GM21423 (cell line): Measurements from ENCODE around the gene FOXM1.
A peak's percentile ranks its signal among the peaks of the same experiment; 100 is the strongest.
"Not testable (repeated sequence)": the region's sequence is repeated elsewhere in the genome, so short reads cannot be mapped to it uniquely, and the experiment has no call there.

ENCODE experiments used
- ATAC-seq: cut with Tn5 transposase; IDR thresholded peaks from one replicate; pipeline ENCODE4 v1.9.1; 2021; ENCODE audit warnings: mild to moderate bottlenecking, moderate library complexity; ENCODE audit not compliant: unreplicated experiment

Gene FOXM1

GRCh38 chr12:2884810-2885209, 7.8 kb upstream of the FOXM1 start:
- ATAC-seq, result no peak

DNA sequence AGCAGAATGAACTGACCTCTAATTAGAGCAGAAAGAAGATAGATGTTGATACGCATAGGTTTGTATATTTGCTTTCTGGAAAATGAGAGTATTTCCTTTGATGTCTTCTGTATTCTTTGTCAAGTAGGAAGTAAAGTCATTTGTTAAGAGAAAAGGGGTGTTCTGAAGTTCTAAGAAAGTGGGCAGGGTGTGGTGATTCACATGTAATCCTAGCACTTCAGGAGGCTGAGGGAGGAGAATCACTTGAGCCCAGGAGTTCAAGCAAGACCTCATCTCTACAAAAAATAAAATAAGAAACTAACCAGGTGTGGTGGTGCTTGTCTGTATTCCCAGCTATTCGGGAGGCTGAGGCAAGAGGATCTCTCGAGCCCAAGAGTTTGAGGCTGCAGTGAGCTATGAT, 2.9 kb upstream of the FOXM1 start:
- ATAC-seq, result no peak

GRCh38 chr12:2877953-2878732, 1.2 kb upstream of the FOXM1 start:
- ATAC-seq, result no peak

DNA sequence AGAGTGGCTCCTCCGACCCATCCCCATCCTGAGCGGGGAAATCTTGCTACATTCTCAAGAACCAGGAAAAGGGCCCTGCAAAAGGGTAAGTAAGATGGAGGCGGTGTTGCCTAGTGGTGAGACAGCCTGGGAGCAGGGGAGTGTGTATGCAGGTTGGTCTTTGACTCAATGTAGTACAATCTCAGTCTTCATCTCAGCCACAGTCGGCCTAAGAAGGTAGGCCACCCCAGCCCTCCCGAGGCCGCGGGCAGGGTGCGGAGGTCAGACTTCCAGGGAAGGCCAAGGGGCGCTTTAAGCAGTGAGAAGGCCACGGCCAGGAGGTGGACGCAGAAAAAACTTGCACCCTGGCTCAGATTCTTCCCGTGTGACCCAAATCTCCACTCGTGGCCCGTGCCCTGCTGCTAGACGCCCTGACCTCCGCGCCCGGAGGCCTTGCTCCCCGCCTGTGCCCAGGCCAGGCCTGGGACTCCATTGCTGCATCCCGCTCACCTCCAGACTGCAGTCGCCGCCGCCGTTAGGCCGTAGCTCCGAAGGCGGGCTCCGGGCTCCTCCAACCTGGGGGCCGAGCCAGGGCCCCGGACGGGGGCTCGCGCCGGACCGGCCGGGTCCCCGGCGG, 435 bp downstream of the FOXM1 start:
- peak; percentile 32 for ATAC-seq

DNA sequence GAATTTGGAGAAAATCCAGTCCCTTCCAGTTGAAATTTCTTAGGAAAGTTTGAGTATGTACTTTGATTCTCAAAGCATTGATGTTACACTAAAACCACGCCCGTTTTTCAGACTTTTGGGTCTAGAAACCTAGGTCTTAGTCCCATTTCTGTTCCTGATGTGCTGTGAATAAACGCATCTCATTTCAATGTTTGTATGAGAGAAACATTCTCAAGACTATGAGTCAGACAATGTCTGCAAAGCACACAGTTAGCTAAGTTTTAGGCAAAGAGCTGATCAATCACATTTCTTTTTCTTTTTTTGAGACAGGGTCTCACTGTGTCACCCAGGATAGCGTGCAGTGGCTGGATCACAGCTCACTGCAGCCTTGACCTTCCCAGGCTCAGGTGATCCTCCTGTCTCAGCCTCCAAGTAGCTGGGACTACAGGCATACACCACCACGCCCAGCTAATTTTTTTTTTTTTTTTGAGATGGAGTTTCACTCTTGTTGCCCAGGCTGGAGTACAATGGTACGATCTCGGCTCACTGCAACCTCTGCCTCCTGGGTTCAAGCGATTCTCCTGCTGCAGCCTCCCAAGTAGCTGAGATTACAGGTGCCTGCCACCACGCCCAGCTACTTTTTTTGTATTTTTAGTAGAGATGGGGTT, 7.9 kb downstream of the FOXM1 start:
- ATAC-seq, result not testable (repeated sequence)

DNA sequence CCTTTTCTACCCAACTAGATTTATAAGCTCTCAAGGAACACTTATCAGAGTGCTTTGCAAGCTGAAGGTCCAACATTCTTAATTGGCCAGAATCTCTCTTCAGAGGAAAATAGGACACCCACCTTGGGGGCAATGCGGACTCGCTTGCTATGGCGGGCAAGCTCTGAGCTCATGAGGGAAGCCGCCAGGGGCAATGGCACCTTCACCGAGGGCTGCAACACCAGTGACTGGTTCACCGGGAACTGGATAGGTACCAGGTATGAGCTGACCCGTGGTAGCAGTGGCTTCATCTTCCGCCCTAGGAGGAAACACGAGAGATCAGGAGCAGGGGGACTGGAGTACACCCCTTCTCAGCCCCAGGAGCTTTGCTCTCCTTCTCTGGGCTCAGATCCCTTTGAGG, 12.8 kb downstream of the FOXM1 start:
- ATAC-seq, result no peak

GRCh38 chr12:2863402-2863801, 13.6 kb downstream of the FOXM1 start:
- ATAC-seq, result not testable (repeated sequence)

DNA sequence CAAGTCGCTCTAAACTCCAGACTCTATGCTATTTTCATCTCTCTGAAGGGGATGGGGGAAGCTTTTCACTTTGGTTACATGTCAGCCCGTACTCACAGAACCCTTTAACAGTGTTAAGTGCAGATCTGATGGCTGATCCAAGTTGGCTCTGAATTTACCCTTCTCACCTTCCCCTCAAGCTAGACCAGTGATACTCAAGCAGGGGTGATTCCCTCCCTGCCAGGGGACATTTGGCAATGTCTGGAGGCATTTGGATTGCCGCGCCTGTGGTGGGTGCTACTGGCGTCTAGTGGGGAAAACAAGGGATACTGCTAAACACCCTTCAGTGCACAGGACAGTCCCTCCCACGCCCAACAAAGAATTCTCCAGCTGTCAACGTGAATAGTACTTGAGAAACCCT, 14.1 kb downstream of the FOXM1 start:
- no peak for ATAC-seq

- ATAC-seq, result no peak
These were observed 16.8 kb downstream of the FOXM1 start for GRCh38 chr12:2860170-2860569.

DNA sequence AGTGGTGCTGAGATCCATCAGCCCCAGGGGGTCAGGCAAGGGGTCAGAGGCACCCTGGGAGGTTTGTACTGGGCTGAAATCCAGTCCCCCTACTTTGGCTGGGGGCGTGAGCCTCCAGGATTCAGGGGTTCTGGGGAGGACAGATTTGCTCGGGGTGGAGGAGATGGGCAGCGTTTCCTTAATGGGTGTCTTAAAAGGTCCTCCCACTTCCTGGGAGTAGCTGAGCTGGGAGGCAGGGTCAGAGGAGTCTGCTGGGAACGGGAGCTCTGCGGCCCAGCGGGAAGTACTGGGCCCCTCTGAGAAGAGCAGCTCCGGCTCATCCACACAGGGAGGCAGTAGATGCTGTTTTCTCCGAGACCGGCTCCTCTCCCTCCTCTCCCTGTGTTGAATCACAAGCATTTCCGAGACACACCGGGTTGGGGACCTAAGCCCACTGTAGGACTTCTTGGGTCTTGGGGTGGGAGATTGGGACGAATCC, 18.0 kb downstream of the FOXM1 start:
- no peak for ATAC-seq

- ATAC-seq, result no peak
These were observed 18.6 kb downstream of the FOXM1 start for GRCh38 chr12:2858334-2858733.

DNA sequence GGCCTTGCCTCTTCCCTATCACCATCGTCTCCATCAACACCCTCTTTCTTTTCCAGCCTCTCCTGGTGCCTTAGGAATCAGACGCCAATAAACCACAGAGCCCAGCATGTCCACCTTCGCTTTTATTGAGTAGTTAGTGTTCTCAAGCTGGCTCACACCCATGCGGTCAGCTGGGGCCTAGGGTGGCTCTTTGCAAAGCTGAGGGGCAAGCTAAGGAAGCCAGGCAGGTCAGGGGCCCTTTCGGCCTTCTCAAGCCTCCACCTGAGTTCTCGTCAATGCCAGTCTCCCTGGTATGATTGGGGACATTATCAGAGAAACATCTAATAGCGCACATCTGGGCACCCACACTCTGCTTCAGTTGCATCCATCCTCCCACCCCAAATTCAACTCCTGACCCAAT, 19.4 kb downstream of the FOXM1 start:
- ATAC-seq, result no peak

- ATAC-seq, result no peak
These were observed 19.9 kb downstream of the FOXM1 start, which contains the start of gene TEX52 for GRCh38 chr12:2857021-2857431. TEX52 (minus strand) TSS chr12:2857039; CDS start chr12:2857026, 13 bp downstream.

DNA sequence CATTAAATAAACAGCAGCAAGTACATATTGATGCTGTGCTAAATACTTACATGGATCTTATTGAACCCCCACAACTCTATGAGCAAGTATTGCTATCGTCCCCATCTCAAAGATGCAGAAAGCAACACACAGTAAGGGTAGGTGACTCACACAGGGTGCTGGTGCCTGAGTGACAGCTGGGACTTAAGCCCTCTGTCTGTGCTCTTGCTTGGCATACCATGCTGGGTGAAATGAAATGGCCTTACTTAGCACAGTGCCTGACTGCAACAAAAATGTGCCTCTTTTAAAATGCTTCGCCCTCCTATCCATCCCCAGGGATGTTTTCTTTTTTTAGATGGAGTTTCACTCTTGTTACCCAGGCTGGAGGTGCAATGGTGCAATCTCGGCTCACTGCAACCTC, 20.9 kb downstream of the FOXM1 start:
- ATAC-seq, result no peak

GRCh38 chr12:2855546-2855945, 21.4 kb downstream of the FOXM1 start:
- ATAC-seq, result no peak

DNA sequence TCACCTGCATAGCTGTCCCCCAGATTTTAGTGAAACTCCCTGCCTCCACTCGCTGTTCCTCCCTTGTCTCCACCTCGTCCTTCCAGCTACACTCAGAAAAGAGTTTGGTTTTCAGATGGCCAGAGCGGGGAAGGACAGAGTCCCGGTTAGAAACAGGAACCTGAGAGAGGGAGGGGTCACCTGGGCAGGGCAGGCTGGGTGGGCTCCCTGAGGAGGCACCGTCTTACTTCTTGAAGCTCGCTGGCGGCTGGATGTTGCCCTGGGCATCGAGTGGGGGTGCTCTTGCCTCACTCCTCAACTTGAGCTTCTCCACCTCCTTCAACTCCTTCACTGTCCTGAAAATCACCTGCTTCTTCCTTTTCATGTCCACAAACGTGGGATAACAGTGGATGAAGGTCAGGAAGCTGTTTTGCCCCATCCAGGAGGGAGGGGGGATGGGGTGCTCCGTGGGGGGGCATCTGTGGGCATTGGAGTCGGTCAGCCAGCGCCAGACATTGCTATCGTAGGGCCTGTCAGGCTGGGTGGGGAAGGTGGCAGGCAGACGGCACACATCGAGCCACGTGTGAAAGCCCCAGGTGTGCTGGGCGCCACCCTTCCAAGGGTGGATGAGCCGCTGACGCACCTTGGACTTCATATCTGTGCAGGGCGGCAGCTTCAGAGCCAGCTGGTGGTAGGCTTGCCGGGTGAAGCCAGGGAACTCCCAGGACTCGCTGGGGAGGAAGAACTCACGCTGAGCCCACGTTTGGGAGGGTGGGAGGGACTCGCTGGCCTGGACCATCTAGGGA, 22.1 kb downstream of the FOXM1 start:
- ATAC-seq, result no peak

- ATAC-seq, result no peak
These were observed 23.3 kb downstream of the FOXM1 start for GRCh38 chr12:2853626-2854025.

- ATAC-seq, result no peak
These were observed 25.0 kb downstream of the FOXM1 start for GRCh38 chr12:2851931-2852330.

GRCh38 chr12:2845280-2845679, 31.7 kb downstream of the FOXM1 start:
- no peak for ATAC-seq

- ATAC-seq, result no peak
These were observed 32.2 kb downstream of the FOXM1 start for GRCh38 chr12:2844786-2845185.

GRCh38 chr12:2842948-2843347, 34.0 kb downstream of the FOXM1 start:
- ATAC-seq, result no peak
